Measurements from ENCODE around the gene SIK3. TPM values are rescaled to one million over a fixed set of nuclear protein-coding genes. Genes with fewer than 3 reads are reported as not detected.

The SIK3 gene
- total RNA-seq, 1 donor from 2014 or later, result 61.0 TPM

DNA sequence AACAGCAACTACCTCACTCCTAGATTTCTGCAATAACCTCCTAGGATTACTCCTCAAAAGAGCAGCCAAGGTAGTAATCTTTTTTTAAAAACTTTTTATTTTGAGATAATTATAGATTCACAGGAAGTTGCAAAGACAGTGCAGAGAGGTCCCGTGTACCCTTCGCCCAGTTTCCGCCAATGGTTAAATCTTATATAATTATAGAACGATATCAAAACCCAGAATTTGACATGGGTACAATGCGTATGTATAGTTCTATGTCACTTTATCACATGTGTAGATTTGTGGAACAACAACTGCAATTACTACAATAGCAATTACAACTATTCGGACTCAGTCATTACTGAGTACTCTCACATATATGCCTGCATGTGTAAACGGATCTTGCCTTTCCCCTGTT lies 166.0 kb downstream of the SIK3 start:
- TF ChIP-seq CTCF (IDR thresholded peaks at IDR 0.05; ENCODE audit: unreplicated experiment), result no peak
- H3K4me3 Mint-ChIP-seq (ENCODE audit: low read depth), result no peak overlapping the region
- peaks cover 35% of the 10 kb centered on the region for H3K4me1 Mint-ChIP-seq (ENCODE audit: low read depth)
- no peak for DNase-seq (ENCODE audit: low spot score, unreplicated experiment)
- H3K27me3 Mint-ChIP-seq, result no peaks in the 10 kb centered on the region
- peaks cover 13% of the 10 kb centered on the region for H3K36me3 Mint-ChIP-seq (ENCODE audit: insufficient read depth)
- H3K27ac Mint-ChIP-seq, result no peak overlapping the region
- peaks cover 9% of the 10 kb centered on the region for H3K9me3 Mint-ChIP-seq (ENCODE audit: low read depth)

DNA sequence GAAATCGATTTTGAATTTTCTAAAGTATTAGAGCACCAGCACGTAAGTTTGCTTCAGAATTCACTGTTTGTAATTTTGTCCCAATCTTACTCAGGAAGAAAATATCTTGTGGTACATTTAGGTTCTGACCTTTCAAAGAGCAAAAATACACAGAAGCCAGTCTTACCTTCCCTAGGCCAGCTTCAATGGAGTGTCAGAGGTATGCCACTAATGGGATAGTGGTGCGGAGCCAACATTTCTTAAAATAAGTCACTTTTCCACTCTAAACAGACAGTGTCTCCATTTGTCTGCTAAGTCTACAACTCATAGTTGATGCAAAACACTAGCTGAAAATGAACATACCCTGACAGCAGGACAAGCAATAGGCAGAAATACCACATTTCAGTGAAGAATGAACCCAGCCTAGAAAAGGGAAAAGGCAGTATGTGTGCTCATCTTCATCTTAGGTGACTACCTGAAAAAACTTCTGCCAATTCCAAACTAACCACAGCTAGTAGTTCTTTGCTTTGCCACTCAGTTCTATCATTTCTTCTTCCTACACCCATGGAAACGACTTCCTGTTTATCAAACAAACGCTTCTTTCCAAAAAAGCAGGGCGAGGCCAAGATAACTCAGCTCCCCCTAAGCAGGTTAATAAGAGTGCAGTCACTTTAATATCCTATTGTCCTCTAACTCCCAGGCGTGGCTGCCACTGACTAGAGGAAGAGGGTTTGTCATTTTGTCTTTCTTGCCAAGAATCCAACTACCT lies 166.8 kb downstream of the SIK3 start:
- H3K27ac Mint-ChIP-seq, result no peak overlapping the region
- peaks cover 9% of the 10 kb centered on the region for H3K9me3 Mint-ChIP-seq (ENCODE audit: low read depth)
- H3K27me3 Mint-ChIP-seq, result no peaks in the 10 kb centered on the region
- peaks cover 35% of the 10 kb centered on the region for H3K4me1 Mint-ChIP-seq (ENCODE audit: low read depth)
- no peak for TF ChIP-seq CTCF (IDR thresholded peaks at IDR 0.05; ENCODE audit: unreplicated experiment)
- no peak for DNase-seq (ENCODE audit: low spot score, unreplicated experiment)
- H3K4me3 Mint-ChIP-seq (ENCODE audit: low read depth), result no peak overlapping the region
- H3K36me3 Mint-ChIP-seq (ENCODE audit: insufficient read depth), result peaks cover 12% of the 10 kb centered on the region

GRCh38 chr11:116930586-116930985 lies 167.6 kb downstream of the SIK3 start:
- no peak for TF ChIP-seq CTCF (IDR thresholded peaks at IDR 0.05; ENCODE audit: unreplicated experiment)
- H3K27ac Mint-ChIP-seq, result peak overlapping the region; percentile 33
- no peak for DNase-seq (ENCODE audit: low spot score, unreplicated experiment)
- H3K27me3 Mint-ChIP-seq, result no peaks in the 10 kb centered on the region
- H3K4me1 Mint-ChIP-seq (ENCODE audit: low read depth), result peaks cover 35% of the 10 kb centered on the region
- peaks cover 9% of the 10 kb centered on the region for H3K9me3 Mint-ChIP-seq (ENCODE audit: low read depth)
- H3K4me3 Mint-ChIP-seq (ENCODE audit: low read depth), result no peak overlapping the region
- H3K36me3 Mint-ChIP-seq (ENCODE audit: insufficient read depth), result peaks cover 11% of the 10 kb centered on the region

DNA sequence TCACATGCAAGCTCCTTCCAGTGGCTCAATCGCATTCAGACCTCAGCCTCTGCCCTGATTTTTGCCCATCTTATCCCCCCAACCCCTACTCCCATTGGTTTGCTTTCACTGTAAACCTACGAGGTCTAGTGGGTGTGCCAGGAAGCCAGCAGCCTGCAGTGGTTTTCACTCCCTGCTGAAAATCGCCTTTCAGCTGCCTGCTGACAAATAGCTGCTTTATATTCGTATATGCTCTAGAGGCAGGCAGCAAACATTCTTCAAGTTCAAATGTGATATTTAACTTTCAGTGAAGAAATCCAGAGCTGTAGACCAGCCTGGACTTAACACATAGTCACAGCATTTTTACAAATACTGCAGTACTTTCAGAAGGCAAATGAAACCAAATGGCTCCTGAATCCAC lies 168.1 kb downstream of the SIK3 start:
- peak overlapping the region; percentile 90 for H3K27ac Mint-ChIP-seq
- H3K36me3 Mint-ChIP-seq (ENCODE audit: insufficient read depth), result peaks cover 11% of the 10 kb centered on the region
- TF ChIP-seq CTCF (IDR thresholded peaks at IDR 0.05; ENCODE audit: unreplicated experiment), result no peak
- no peak for DNase-seq (ENCODE audit: low spot score, unreplicated experiment)
- H3K9me3 Mint-ChIP-seq (ENCODE audit: low read depth), result peaks cover 9% of the 10 kb centered on the region
- H3K27me3 Mint-ChIP-seq, result no peaks in the 10 kb centered on the region
- peaks cover 35% of the 10 kb centered on the region for H3K4me1 Mint-ChIP-seq (ENCODE audit: low read depth)
- peak overlapping the region; percentile 35 for H3K4me3 Mint-ChIP-seq (ENCODE audit: low read depth)

DNA sequence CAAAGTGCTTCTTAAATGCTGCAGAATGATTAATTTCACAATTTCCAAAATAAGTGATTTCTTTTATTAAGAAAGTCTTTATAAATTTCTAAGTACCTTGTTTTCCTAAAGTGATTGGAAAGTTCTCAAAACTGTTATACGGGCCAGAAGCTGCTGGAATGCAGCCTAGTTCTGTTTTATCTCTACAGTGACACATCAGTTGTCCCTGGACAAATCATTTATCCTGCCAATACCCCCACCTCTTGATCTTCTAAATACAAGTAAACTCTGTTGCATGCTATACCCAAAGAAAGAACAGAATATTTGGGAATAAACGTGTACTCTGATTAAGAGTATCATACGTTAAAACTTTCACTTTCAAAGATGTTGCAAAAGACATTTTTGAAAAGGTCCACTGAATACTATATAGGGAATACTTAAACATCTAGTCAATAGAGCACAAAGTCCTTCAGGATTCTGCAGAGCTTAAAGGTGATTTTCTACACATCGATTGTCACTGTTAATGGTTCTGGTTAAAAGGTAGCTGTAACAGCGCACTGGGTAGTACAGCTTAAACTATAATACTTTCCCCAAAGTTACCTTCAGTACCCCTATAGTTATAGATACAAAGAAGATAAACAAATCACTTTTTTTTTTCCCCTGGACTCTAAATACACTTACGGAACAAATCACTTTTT lies 168.7 kb downstream of the SIK3 start:
- no peak for DNase-seq (ENCODE audit: low spot score, unreplicated experiment)
- H3K36me3 Mint-ChIP-seq (ENCODE audit: insufficient read depth), result peaks cover 12% of the 10 kb centered on the region
- no peak overlapping the region for H3K27ac Mint-ChIP-seq
- H3K9me3 Mint-ChIP-seq (ENCODE audit: low read depth), result peaks cover 9% of the 10 kb centered on the region
- H3K4me1 Mint-ChIP-seq (ENCODE audit: low read depth), result peaks cover 37% of the 10 kb centered on the region
- no peak for TF ChIP-seq CTCF (IDR thresholded peaks at IDR 0.05; ENCODE audit: unreplicated experiment)
- H3K4me3 Mint-ChIP-seq (ENCODE audit: low read depth), result peak overlapping the region; percentile 35
- H3K27me3 Mint-ChIP-seq, result no peaks in the 10 kb centered on the region
